HG03460 (cell line): ENCODE results near the gene FAM153A.
"Not testable (repeated sequence)": the region's sequence is repeated elsewhere in the genome, so short reads cannot be mapped to it uniquely, and the experiment has no call there.

ENCODE experiments used
- ATAC-seq: cut with Tn5 transposase; IDR thresholded peaks from one replicate; pipeline ENCODE4 v1.9.1; 2021; ENCODE audit not compliant: unreplicated experiment

FAM153A gene

GRCh38 chr5:177747354-177747753, 35.3 kb downstream of the FAM153A start:
- ATAC-seq, result not testable (repeated sequence)

- not testable (repeated sequence) for ATAC-seq
These were observed 57.8 kb downstream of the FAM153A start for GRCh38 chr5:177724858-177725257.

GRCh38 chr5:177723831-177724485, 58.7 kb downstream of the FAM153A start:
- not testable (repeated sequence) for ATAC-seq

- not testable (repeated sequence) for ATAC-seq
These were observed 59.9 kb downstream of the FAM153A start for GRCh38 chr5:177722829-177723228.

- not testable (repeated sequence) for ATAC-seq
These were observed 62.7 kb downstream of the FAM153A start for GRCh38 chr5:177719989-177720388.

GRCh38 chr5:177715423-177715822, 67.3 kb downstream of the FAM153A start:
- not testable (repeated sequence) for ATAC-seq

- not testable (repeated sequence) for ATAC-seq
These were observed 86.6 kb downstream of the FAM153A start for GRCh38 chr5:177696100-177696499.

- not testable (repeated sequence) for ATAC-seq
These were observed 87.3 kb downstream of the FAM153A start for GRCh38 chr5:177695356-177695930.

GRCh38 chr5:177694518-177694835, 88.2 kb downstream of the FAM153A start:
- not testable (repeated sequence) for ATAC-seq

GRCh38 chr5:177693671-177694517, 88.8 kb downstream of the FAM153A start:
- not testable (repeated sequence) for ATAC-seq

- not testable (repeated sequence) for ATAC-seq
These were observed 89.7 kb downstream of the FAM153A start for GRCh38 chr5:177692969-177693368.

- not testable (repeated sequence) for ATAC-seq
These were observed 90.2 kb downstream of the FAM153A start for GRCh38 chr5:177692507-177692906.

- ATAC-seq, result not testable (repeated sequence)
These were observed 93.6 kb downstream of the FAM153A start for GRCh38 chr5:177689011-177689610.

GRCh38 chr5:177688091-177688490, 94.6 kb downstream of the FAM153A start:
- not testable (repeated sequence) for ATAC-seq

- ATAC-seq, result not testable (repeated sequence)
These were observed 100.8 kb downstream of the FAM153A start for GRCh38 chr5:177681920-177682319.
